GM10266 (cell line): ENCODE measurements around the gene S1PR5.

Experiments
- DNase-seq: peaks from one replicate; pipeline ENCODE4 v3.0.0; 2012; ENCODE audit errors: extremely low spot score
- TF ChIP-seq, protein P1 (sequence below): IDR thresholded peaks from 2 replicates; pipeline ENCODE4 v1.5.1; 2012; ENCODE audit warnings: mild to moderate bottlenecking, low read depth; ENCODE audit not compliant: control insufficient read depth, insufficient read depth; ENCODE audit errors: missing control alignments

The S1PR5 gene

DNA sequence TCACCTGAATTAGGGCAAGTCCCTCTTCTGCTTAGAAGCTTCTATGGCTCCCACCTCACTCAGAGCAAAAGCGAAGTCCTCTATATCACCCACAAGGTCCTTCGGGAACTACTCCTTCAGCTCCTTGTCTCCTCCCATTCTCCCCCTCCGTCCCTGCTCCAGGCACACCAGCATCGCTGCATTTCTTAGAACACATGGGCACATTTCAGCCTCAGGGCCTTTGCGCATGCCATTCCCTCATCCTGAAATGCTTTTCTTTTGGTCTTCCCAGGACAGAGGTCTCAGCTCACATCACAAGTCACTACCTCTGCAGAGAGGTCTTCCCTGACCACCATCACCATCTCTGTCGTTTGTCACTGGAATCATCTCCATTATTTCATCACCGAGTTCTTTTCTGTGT is 4.0 kb downstream of the S1PR5 start:
- DNase-seq: peak; percentile 18
- TF ChIP-seq, protein P1, sequence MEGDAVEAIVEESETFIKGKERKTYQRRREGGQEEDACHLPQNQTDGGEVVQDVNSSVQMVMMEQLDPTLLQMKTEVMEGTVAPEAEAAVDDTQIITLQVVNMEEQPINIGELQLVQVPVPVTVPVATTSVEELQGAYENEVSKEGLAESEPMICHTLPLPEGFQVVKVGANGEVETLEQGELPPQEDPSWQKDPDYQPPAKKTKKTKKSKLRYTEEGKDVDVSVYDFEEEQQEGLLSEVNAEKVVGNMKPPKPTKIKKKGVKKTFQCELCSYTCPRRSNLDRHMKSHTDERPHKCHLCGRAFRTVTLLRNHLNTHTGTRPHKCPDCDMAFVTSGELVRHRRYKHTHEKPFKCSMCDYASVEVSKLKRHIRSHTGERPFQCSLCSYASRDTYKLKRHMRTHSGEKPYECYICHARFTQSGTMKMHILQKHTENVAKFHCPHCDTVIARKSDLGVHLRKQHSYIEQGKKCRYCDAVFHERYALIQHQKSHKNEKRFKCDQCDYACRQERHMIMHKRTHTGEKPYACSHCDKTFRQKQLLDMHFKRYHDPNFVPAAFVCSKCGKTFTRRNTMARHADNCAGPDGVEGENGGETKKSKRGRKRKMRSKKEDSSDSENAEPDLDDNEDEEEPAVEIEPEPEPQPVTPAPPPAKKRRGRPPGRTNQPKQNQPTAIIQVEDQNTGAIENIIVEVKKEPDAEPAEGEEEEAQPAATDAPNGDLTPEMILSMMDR: no peak

DNA sequence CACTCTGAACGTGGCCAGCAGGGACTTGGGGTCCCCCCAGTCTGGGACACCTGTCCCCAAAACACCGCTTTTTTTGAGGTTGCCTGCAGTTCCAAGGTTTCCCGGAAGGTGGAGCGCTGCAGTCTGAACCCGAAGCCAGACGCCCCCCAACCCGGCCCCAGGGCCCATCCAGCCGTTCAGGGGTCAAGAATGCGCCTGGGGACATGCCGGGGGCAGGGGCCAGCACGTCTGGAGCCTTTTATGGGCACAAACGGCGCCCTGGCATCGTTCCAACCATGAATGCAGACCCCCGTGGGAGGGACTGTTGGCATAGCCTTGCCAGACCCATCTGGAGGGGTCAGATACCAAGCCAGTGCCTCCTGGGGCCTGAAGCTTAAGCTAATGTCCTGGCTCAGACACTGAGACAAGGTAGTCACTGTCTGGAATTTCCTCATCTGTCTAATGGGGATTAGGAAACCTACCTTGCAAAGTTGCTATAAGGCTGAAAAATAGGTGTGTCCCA is 6.9 kb downstream of the S1PR5 start:
- peak; percentile 84 for DNase-seq
- TF ChIP-seq, protein P1: peak; percentile 63

DNA sequence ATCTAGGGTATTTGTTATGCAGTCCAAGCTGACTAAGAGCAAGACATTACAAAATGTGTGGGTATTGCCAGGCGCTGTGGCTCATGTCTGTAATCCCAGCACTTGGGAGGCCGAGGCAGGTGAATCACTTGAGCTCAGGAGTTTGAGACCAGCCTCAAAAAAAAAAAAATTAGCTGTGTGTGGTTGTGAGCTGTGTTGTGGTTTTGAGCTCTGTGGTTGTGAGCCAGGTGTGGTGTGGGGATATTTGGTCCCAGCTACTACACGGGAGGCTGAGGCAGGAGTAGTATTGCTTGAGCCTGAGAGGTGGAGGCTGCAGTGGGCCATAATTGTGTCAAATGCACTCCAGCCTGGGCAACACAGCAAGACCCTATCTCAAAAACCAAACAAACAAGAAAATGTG is 8.5 kb downstream of the S1PR5 start:
- no peak for DNase-seq
- TF ChIP-seq, protein P1: no peak

DNA sequence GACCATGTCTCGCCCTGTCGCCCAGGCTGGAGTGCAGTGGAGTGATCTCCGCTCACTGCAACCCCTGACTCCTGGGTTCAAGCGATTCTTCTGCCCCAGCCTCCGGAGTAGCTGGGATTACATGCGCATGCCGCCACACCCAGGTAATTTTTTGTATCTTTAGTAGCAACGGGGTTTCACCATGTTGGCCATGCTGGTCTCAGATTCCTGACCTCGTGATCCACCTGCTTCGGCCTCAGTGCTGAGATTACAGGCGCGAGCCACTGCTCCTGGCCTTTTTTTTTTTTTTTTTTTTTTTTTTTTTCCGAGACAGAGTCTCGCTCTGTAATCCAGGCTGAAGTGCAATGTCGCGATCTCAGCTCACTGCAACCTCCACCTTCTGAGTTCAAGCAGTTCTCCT is 9.2 kb downstream of the S1PR5 start:
- DNase-seq: no peak
- TF ChIP-seq, protein P1: no peak

DNA sequence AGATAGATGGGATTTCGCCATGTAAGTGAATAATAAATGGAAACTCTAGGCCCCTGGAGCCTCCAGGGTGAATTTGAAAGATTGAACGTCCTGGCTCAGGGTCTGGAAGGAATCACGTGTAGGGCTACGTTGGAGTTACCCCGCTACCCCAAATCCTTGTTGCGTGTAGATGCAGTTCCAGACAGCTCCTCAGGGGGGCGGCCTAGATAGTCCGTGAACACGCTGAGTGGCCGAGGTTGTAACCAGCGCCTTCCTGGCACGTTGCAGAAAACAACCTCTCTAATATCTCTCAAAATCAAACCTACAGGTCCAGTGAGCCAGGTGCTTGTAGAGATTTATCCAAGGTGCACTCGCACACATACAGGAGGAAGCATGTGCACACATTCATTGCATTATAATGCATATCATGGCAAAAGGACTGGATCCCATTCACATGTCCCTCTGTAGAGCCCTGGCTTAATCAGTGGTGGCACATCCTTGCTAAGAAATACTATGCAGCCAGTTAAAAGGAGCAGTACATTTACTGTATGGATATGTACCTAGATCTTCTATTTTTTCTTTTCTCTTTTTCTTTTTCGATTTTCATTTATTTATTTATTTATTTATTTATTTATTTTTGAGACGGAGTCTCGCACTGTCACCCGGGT is 11.5 kb downstream of the S1PR5 start:
- DNase-seq: peak; percentile 80
- TF ChIP-seq, protein P1: peak; percentile 75

DNA sequence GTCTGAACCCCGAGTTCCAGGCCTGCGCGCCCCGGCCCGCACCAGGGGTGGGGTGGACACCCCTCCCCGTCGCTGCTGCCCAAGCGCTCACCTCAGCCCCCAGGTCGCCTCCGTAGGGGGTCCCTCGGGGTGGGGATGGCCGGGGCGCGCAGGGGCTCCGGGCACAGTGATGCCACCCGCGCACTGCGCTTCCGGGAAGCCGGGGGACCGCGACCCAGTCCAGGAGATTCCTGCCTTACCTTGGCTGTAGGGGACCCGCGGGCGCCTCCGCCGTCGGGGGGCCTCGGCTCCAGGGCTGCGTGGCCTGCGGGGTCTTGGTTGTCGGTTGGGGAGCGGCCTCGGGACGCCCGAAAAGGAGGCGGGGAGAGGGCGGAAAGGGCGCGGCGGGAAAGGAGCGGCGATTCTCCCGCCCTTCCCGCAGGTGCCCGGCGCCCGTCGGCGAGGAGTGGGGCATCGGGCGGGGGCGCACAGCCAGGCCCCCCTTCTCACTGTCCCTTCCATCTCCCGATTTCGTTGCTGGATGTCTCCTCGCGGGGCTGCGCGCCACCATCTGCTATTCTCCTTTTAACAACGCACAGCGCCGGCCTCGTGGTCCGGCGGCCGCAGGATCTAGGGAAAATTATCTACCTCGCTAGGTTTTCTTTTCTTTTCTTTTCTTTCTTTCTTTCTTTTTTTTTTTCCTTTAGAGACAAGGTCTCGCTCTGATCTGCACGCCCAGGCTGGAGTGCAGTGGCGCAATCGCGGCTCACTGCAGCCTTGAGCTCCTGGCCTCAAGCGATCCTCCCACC is 14.1 kb downstream of the S1PR5 start, which contains the start of gene KEAP1:
Gene KEAP1, minus strand, starts transcription at position 355 of the 788 bp plus-strand sequence. CDS start 3,323 bp downstream, outside the sequence.
- DNase-seq: peak; percentile 65
- TF ChIP-seq, protein P1: no peak
